Activated gamma-delta T cell treated with Interleukin-2 at 50 U/mL for 16 hours (primary cell): ENCODE measurements around the gene CYP2C19.
"Not testable (repeated sequence)": the region's sequence is repeated elsewhere in the genome, so short reads cannot be mapped to it uniquely, and the experiment has no call there.

ENCODE experiments used
- DNase-seq: peaks from one replicate; pipeline ENCODE4 v3.0.0-alpha.2; 2020

CYP2C19 gene

DNA sequence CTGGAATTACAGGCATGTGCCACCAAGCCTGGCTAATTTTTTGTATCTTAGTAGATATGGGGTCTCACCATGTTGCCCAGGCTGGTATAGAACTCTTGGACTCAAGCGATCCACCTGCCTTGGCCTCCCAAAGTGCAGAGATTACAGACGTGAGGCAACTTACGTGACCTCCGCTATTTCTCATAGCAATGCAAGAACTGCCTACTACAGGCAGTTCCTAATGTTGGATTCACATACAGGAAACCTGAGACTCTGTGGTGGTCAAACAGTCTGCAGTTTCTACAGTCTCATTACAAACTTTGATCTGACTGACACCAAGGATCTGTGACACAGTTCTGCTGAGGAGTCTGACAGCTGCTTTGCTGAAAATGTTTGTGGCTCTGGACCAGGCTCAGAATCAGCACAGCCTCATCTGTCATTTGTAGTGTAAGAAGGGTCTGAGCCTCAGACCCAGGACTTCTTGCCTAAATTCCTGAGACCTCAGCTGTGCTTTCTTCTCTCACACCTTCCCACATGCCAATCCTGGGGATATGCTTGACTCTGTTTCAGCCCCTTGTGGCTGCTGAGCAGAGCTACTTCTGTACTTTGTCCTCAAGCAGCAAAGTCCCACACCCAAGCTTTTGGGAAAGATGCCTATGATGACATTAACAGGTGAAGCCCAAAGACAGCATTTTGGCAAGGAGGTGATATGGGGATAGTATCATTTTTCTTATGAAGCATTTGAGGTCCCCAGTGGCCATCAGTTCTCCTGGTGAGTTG is 128.0 kb downstream of the CYP2C19 start:
- no peak for DNase-seq

- DNase-seq, result not testable (repeated sequence)
These were observed 135.9 kb downstream of the CYP2C19 start for GRCh38 chr10:94898414-94898813.

- DNase-seq, result no peak
These were observed 139.6 kb downstream of the CYP2C19 start for GRCh38 chr10:94902080-94902479.

DNA sequence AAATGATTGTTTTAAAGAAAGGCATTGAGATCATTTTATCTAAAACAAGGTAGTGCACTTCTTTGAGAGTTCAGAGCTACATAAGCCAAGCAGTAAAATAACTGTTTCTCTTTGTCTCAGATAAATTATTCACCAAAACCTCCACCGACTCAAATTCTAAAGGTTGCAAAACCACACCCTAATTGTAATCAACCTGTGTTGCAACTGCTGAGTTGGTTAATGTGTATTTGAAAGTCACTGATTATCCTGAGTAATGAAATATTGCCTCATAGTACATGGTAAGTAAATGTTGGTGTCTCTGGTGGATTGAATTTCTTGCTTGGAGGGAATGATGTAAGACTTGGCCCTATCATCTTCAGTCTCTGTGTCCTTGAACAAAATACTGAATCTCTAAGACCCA is 140.1 kb downstream of the CYP2C19 start:
- no peak for DNase-seq
